HG02798 (cell line): ENCODE measurements around the gene SLC2A4RG.
"Not testable (repeated sequence)": the region's sequence is repeated elsewhere in the genome, so short reads cannot be mapped to it uniquely, and the experiment has no call there.

ENCODE experiments used
- ATAC-seq: cut with Tn5 transposase; IDR thresholded peaks from one replicate; pipeline ENCODE4 v1.9.1; 2021; ENCODE audit warnings: mild to moderate bottlenecking; ENCODE audit not compliant: unreplicated experiment, poor library complexity

Gene SLC2A4RG

DNA sequence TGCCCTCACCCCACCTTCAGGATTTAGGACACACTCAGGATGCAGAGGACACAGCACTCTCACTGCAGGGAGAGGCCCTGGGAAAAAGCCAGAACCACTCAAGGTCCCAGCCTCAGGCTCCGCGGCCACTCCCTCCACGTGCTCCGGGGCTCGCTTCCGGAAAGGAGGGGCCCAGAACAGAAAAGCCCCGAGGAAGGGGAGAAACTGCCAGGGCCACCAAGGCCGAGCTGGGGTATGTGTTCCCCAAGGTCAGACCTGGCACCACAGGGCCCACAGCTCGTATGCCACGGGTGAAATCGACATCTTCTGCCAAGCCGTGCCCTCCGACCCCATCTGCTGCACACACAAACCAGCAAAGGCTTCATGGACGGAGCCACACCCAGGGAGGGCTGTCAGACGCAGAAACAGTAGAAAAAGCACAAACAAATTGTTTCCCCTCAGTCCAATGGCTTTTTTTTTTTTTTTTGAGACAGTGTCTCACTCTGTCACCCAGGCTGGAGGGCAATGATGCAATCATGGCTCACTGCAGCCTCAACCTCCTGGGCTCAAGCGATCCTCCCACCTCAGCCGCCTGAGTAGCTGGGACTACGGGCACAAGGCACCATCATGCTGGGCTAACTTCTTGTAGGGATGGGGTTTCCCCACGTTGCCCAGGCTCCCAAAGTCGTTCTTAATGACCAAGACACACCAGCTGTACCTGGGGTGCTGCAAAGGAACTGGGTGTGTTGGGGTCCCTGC lies 33.4 kb downstream of the SLC2A4RG start:
- ATAC-seq = no peak

DNA sequence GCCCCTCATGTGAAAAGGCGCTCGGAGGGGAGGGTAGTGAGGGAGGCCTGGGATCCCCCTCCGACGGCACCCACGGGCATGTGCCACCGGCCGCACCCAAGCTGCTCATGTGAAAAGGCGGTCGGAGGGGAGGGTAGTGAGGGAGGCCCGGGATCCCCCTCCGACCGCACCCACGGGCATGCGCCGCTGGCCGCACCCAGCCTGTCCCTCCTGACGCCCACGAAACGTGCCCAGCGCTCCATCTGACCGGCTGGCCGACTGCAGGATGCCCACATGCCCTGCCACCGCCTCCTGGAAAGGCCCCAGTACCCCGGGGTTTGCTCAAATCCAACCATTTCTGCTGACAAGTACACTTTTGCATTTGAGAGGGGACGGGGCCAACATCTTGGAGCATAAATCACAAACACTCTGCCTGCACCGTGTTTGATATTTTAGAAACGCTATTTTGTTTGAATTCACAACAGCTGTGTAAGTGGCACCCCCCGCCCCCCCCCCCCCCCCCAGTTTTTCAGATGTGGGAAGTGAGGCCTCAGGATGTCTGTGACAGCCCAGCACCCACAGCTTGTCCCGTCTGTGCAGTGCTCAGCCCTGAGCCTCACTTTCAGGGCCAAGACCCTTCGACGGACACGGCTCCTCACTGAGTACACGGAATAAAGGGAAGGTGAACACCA lies 34.1 kb downstream of the SLC2A4RG start:
- ATAC-seq = no peak

DNA sequence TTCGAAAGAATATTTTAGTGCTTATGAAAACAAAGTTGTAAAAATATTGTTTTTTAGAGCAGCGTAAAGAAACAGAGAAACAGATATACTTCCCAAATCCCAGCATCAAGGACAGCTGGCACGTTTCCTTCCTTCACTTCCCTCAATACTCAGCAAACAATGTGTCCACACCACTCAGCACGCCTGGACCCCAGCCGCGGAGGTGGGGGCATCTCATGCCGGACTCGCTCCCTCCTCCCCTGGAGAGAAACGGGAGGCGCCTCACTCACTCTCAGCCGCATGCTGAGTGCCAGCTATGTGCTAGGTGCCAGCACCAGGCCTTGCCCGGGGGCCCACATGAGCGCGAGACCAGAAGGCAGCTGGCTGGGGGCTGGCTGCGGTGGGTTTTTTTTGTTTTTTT lies 34.7 kb downstream of the SLC2A4RG start:
- no peak for ATAC-seq

GRCh38 chr20:63775096-63775978 lies 35.8 kb downstream of the SLC2A4RG start:
- ATAC-seq = no peak

GRCh38 chr20:63776875-63777274 lies 37.3 kb downstream of the SLC2A4RG start:
- ATAC-seq = not testable (repeated sequence)

GRCh38 chr20:63777614-63778013 lies 38.0 kb downstream of the SLC2A4RG start:
- ATAC-seq = no peak

- ATAC-seq = no peak
Observed at GRCh38 chr20:63778034-63778752, 38.6 kb downstream of the SLC2A4RG start.

- ATAC-seq = no peak
Observed at GRCh38 chr20:63778857-63779256, 39.3 kb downstream of the SLC2A4RG start.

DNA sequence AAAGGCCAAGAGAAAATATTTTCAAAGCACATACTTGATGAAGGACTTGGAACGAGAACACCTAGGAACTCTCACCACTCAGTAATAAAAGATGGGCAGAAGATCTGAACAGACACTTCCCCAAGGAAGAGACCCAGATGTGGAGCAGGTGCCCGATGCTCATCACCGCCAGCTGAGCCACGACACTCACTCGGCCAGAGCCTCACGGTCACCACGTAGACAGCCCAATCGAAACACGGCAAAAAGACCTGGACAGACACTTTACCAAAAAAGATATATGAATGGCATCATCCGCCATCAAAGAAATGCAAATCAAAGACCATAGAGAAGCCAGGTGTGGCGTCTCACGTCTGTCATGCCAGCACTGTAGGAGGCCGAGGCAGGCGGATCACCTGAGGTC lies 41.6 kb downstream of the SLC2A4RG start:
- no peak for ATAC-seq

DNA sequence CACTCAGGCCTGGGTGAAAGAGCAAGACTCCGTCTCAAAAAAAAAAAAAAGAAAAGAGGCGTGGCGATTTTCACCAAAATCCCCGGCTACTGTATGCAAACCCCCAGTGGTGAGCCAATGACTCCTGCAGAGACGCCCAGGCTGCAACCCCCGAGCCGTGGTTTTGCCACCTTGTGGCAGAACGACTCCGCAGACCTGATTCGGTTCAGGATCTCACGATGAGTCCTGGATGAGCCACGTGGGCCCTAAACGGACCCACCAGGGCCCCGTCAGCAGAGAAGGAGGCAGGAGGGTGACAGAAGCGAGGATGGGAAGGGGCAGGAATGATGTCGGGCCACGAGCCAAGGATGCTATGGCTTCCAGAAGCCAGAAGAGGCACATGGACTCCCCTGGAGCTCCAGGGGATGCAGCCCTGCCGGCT lies 42.5 kb downstream of the SLC2A4RG start:
- ATAC-seq = no peak

GRCh38 chr20:63782521-63782971 lies 43.0 kb downstream of the SLC2A4RG start:
- no peak for ATAC-seq

DNA sequence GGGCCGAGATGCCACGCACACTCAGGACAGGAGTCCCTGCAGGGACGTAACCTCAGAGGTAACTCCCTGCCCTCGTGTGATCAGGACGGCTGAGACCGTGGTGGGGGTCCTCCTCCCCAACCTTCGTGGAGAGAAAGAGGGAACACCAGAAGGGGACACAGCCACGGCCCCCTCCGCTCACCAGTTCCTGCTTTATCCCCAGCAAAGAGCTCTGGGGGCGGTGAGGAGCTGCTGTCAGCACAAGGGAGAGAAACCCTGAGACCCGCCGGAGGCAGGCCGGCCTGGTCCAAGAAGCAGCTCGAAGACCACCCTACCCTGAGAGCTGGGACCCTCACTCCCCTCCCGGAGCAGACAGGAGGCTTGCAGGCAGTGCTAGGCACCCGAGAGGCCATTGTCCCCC lies 44.4 kb downstream of the SLC2A4RG start:
- no peak for ATAC-seq

DNA sequence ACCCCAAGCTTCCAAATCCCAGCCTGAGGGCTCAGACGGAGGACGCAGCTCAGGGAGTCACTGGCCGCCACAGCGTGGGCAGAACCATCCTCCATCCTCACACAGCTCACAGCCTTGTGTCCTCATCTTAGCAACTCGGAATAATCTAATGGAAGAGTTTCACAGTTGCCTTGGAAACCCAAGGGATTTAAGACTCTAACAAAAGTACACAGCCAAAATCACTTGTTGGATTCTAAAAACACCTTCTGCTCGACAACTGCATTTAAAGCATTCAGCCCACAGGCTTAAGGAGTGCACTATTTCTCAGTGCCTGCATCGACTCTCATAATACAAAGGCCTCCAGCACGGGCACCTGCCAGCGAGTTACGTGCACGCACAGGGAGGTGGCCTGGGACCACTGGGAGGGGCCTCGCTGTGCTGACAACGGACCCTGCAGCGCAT lies 46.1 kb downstream of the SLC2A4RG start:
- no peak for ATAC-seq

DNA sequence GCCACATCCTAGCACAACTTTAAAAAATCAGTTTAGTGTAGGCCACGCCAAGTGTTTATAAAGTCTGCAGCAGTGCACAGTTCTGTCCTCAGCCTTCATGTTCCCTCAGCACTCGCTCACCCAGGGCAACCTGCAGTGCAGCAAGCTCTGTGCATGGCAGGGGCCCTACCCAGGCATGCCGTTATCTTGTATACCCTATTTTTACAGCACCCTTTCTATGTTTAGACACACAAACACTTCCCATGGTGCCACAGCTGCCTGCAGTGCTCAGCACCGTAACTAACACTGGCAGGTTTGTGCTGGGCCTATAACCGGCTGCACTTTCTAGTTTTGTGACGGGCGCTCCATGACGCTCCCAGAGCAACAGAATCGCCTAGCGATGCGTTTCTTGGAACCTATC lies 47.7 kb downstream of the SLC2A4RG start:
- ATAC-seq = no peak

DNA sequence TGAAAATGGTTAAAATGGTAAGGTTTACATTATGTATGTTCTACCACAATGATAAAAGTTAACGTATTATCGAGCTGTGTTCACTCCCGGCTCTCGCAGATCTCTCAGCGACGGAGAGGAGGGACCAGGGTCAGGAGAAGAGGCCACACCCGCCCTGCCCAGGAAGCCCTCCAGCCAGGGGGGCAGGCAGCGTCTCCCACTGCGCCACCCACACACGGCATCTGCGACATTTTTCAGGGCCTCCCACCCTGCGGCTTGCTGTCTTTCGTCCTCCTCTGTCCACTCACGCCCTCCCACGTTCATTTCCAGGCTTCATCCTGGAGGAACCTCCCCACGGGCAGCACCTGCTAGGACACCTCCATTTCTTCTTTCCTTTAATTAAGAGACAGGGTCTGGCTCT lies 48.2 kb downstream of the SLC2A4RG start:
- no peak for ATAC-seq

GRCh38 chr20:63789836-63790571 lies 50.4 kb downstream of the SLC2A4RG start:
- no peak for ATAC-seq

- ATAC-seq = no peak
Observed at GRCh38 chr20:63790572-63791168, 51.1 kb downstream of the SLC2A4RG start.

DNA sequence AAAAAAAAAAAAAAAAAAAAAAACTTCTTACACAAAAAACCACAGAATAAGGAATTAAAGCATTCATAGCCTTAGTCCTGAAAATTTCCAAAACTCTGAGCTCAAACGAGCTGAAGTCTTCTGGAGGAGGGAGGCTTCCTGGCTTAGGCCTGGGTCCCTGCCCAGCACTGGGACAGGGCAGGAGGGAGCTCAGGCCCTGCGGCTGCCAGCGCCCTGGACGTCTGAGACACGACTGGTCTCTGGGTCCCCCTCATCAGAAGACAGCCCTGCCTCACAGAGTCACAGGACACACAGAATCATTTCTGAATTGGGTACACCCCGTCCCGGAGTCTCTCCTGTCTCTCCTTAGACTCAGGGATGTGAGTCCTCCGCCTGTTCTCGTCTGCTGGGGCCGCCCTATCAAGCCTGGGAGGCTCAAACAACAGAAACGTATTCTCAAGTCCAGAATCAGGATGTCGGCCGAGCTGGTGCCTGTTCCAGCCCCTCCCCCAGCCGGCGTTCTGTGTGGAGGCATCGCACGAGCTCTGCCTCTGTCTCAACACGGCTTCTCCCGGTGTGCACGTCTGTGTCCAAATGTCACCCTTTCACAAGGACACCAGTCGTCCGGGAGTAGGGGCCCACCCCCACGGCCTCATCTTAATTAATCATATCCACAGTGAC lies 52.1 kb downstream of the SLC2A4RG start:
- no peak for ATAC-seq

DNA sequence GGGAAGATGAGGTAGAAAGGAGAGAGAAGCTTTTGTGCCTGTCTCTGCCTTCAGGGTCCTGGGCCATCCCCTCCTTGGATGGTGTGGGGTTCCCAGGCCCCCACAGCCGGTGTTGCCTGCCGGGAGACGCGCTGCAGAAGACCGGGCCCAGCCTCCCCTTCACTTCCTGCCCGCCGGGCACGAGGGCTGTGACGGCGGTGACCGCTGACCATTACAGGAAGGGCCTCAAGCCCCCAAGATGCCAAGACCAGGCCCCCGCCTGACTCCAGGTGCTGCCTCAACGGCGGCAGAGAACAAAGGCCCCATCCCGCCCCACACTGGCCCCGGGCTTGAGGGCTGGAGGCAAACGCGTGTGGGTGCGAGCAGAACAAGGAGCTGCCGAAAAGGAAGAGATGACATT lies 53.3 kb downstream of the SLC2A4RG start:
- ATAC-seq = no peak
